Activated T-cell treated with anti-CD3 and anti-CD28 coated beads, Interleukin-2, amount 50 U/mL, for 24 hours (primary cell): ENCODE data around the gene FBXO15.

Experiments
- DNase-seq: peaks from one replicate; pipeline ENCODE4 v3.0.0-alpha.2; 2020
- H3K27ac Mint-ChIP-seq: 2 replicates; pipeline ENCODE4 v1.8.0; 2020; ENCODE audit warnings: mild to moderate bottlenecking, mixed read lengths
- H3K27me3 Mint-ChIP-seq: 2 replicates; pipeline ENCODE4 v1.8.0; 2020; ENCODE audit warnings: mixed read lengths
- H3K36me3 Mint-ChIP-seq: 2 replicates; pipeline ENCODE4 v1.8.0; 2020; ENCODE audit warnings: low read depth, mixed read lengths
- H3K4me1 Mint-ChIP-seq: 2 replicates; pipeline ENCODE4 v1.8.0; 2020; ENCODE audit warnings: low read depth, mixed read lengths
- H3K4me3 Mint-ChIP-seq: 2 replicates; pipeline ENCODE4 v1.8.0; 2020; ENCODE audit warnings: mild to moderate bottlenecking, moderate library complexity, mixed read lengths
- H3K9me3 Mint-ChIP-seq: 2 replicates; pipeline ENCODE4 v1.8.0; 2020; ENCODE audit warnings: mixed read lengths

Gene FBXO15, protein sequence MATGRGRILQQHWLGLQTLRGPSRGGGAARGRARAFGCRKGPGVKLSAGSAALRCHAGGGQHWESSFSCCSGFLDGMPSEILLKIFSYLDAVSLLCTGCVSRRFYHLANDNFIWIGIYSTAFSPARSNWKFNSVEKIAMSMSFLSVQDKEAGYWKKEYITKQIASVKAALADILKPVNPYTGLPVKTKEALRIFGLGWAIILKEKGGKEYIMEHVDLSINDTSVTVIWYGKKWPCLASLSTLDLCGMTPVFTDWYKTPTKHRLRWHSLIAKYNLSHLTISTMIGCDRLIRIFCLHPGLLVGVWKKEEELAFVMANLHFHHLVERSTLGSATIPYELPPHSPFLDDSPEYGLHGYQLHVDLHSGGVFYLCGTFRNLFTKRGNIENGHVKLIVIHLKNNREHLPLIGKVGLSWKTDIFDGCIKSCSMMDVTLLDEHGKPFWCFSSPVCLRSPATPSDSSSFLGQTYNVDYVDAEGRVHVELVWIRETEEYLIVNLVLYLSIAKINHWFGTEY

DNA sequence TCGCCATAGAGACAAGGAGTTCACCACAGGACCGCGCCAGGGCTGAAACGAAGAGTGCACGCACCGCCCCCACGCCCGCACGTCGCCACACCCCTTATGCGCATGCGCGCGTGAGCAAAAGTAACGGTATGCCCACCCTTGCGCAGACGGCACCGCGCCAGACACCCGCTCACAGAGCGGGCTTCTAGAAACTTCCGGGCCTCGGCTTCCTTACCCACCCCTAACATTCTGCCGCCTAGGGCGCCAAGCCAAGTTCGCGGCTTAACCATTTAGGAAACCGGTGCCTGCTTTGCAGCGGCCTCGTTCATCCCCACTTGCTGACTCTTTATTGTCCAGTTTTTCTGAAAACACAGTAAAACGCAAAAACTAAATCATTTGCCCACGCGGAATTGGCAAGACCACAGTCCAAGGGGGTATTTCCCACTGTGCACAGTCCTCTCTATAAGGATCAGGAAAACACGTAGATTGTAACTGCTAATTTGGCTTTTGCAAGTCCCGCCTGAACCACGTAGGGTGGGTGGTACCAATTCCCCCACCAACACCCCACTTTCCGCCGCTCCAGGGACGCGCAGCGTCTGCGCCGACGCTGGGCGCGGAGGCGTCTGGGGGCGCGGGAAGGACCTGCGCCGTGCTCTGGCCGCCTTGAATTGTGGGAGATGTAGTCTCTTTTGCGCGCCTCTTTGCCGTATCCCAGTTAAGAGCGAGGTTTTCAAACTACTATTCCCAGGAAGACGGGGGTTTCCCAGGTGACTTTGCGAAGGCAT is at the start of gene FBXO15, which contains the start of gene TIMM21:
Gene FBXO15 (minus strand): TSS at position 56 of the 764 bp plus-strand sequence. CDS start 49 bp downstream, at position 7.
Gene TIMM21 (plus strand): TSS at position 745 of the 764 bp plus-strand sequence. CDS start 286 bp downstream, outside the sequence.
- Mint-ChIP-seq H3K27ac (peak within 1 kb of the TSS; percentile 100), H3K27me3 (no peaks in the 10 kb centered on the region), H3K36me3 (peaks cover 54% of the 10 kb centered on the region), H3K4me1 (peaks cover 55% of the 10 kb centered on the region), H3K9me3 (no peaks in the 10 kb centered on the region), H3K4me3 (peak within 1 kb of the TSS; percentile 99)
- peak; percentile 95 for DNase-seq

DNA sequence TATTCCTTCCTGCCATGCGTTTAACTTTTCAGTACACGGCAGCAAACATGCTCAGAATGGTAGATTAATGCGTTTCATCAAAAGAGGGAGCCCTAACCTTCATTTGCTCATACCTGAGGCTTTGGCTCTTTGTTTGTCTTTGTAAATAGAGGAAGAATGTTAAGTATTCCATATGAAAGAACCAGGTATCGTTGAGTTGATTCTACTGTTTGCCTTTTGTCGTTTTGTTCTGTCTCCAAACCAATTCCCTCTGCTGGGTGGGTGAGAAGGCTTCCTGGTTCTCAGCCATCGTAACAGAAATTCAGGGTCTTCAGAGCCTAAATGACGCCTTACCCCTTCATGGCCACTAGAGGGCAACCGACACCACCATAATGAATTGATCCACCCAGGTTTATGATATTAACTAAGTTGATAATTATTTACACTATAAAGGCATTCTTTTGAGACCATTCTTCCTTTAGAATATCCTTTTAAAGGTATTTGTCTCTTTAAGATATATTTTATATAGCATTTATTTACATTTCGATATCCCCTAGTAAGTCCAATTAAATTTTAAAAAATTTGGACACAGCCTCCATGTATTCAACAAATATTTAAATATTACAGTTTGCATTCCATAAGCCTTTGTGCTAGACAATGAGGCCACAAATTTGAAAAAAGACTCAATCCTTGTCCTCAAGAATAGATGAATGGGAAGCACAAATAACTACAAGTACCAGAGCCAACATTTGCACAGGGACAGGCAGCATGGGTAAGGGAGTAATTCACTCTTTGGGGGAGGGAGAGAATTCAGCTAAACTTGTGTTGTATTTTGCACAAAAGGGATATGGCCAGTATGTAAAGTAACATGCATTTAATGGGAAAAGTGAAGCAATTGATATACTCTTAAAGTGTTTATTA is 48.8 kb upstream of the FBXO15 start:
- H3K27me3 Mint-ChIP-seq: peaks cover 15% of the 10 kb centered on the region
- DNase-seq: peak; percentile 42
- H3K4me1 Mint-ChIP-seq: peaks cover 6% of the 10 kb centered on the region
- H3K4me3 Mint-ChIP-seq: peak overlapping the region; percentile 66
- peak overlapping the region; percentile 78 for H3K27ac Mint-ChIP-seq
- H3K36me3 Mint-ChIP-seq: no peaks in the 10 kb centered on the region
- no peaks in the 10 kb centered on the region for H3K9me3 Mint-ChIP-seq

DNA sequence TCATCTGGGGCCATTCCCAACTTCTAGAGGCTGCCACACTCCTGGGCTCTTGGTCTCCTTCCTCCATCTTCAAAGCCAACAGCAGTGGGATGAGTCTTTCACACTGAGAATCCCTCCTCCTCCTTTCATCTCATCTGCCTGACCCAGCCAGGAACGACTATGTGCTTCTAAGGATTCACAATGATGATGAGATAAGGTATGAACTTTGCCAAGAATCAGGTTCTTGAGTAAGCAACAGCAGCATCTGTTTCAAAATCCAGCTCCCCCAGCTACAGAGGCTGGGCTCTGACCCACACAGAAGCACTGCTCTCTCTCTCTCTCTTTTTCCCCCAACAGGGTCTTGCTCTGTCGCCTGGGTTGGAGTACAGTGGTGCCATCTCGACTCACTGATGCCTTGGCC is 47.1 kb upstream of the FBXO15 start:
- H3K27ac Mint-ChIP-seq: no peak overlapping the region
- no peak for DNase-seq
- H3K4me1 Mint-ChIP-seq: peaks cover 6% of the 10 kb centered on the region
- no peak overlapping the region for H3K4me3 Mint-ChIP-seq
- no peaks in the 10 kb centered on the region for H3K9me3 Mint-ChIP-seq
- H3K27me3 Mint-ChIP-seq: peaks cover 18% of the 10 kb centered on the region
- no peaks in the 10 kb centered on the region for H3K36me3 Mint-ChIP-seq

DNA sequence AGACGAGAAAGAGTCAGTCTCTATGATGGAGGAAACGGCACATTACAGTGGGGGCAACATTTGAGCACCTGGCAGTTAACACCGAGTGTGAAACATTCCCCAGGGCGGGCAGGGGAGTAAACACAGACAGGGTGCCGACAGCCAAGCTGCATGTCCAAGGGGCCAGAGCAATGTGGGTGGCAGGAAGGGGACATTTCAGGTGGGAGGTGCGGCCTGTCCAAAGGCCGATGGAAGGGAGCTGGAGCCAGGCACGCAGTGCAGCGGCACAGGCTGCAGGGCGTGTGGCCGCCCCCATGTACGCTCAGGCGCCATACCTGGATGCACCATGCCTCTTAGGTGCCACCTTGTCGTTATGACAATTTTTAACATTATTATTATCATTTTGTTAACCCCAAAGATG is 43.9 kb upstream of the FBXO15 start:
- Mint-ChIP-seq H3K36me3 (no peaks in the 10 kb centered on the region), H3K27me3 (peaks cover 24% of the 10 kb centered on the region), H3K4me3 (no peak overlapping the region), H3K27ac (no peak overlapping the region), H3K4me1 (peaks cover 6% of the 10 kb centered on the region), H3K9me3 (no peaks in the 10 kb centered on the region)
- DNase-seq: no peak

DNA sequence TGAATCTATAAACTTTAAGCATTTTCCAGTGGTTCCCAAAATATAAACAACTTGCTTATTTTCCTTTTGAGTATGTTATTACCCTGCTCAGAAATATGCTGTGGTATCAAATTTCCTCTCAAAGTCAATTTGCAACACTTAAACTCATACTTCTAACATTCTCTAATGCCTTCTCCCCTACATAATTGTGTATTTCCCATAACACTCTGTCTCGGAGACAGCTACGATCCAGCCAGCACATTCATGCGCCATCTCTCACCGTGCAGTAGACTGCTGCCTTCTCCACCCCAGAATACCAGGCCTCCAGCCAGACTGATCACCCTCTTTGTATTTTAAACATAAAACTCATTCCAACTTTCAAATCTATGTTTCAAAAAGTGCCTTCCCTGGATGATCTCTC is 42.5 kb upstream of the FBXO15 start:
- Mint-ChIP-seq H3K27me3 (peaks cover 25% of the 10 kb centered on the region), H3K4me1 (no peaks in the 10 kb centered on the region), H3K9me3 (no peaks in the 10 kb centered on the region), H3K4me3 (no peak overlapping the region), H3K36me3 (no peaks in the 10 kb centered on the region), H3K27ac (no peak overlapping the region)
- DNase-seq: no peak

DNA sequence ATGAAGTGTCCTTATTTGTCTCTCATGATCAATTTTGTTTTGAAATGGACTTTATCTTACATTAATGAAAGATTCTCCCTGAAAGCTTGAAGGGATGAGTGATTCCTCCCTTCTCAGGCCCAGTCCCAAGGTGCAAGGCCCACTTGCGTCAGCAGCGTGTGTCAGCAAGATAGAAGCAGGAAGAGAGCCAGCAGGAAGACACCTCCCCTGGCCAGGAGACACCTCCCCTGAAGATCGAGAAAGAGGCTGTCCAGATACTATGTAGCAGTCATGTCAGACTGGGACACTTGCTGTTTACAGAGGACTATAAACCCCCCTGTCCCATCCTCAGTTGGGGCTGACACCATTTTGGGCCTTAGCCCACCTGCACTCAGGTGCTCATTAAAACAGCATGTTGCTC is 39.0 kb upstream of the FBXO15 start:
- Mint-ChIP-seq H3K27ac (no peak overlapping the region), H3K27me3 (peaks cover 24% of the 10 kb centered on the region), H3K4me3 (no peak overlapping the region), H3K4me1 (no peaks in the 10 kb centered on the region), H3K36me3 (no peaks in the 10 kb centered on the region), H3K9me3 (no peaks in the 10 kb centered on the region)
- no peak for DNase-seq

DNA sequence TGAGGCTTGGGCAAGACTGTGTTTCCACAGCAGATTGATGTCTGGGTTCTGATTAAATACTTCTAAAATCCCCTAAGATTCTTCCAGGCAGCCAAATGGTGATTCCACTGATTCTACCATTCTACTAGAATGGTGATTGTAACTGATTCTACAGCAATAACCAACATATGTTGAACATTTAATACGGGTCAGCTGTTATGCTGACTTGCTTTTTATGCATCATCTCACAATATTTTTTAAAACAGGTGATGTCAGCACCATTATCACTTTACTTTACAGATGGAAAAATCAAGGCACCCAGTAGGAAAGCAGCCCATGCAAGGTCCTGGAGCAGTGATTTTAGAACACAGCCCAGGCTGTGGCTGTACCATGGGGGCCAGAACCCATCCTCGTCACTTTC is 38.2 kb upstream of the FBXO15 start:
- H3K36me3 Mint-ChIP-seq: no peaks in the 10 kb centered on the region
- H3K27me3 Mint-ChIP-seq: peaks cover 20% of the 10 kb centered on the region
- H3K9me3 Mint-ChIP-seq: no peaks in the 10 kb centered on the region
- no peak overlapping the region for H3K4me3 Mint-ChIP-seq
- H3K27ac Mint-ChIP-seq: no peak overlapping the region
- DNase-seq: no peak
- no peaks in the 10 kb centered on the region for H3K4me1 Mint-ChIP-seq

DNA sequence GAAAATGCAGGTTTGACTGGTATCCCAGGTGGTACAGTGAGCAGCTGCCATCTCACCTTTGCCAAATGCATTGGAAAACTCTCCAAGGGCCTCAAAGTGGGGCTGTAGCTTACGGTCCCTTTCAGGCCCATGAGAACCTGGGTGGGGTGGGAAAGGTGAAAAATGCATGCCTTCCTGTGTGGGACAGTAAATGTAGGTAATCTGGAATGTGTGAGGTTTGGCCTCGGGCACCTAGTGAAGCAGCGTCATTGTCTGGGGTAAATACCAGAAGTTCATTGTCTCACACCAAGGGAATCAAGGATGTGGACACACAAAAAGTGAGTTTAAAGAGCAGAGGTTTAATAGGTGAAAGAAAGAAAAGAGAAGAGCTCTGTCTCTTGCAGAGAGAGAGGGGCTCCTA is 37.2 kb upstream of the FBXO15 start:
- peaks cover 20% of the 10 kb centered on the region for H3K27me3 Mint-ChIP-seq
- DNase-seq: no peak
- H3K4me1 Mint-ChIP-seq: no peaks in the 10 kb centered on the region
- H3K9me3 Mint-ChIP-seq: no peaks in the 10 kb centered on the region
- no peaks in the 10 kb centered on the region for H3K36me3 Mint-ChIP-seq
- H3K27ac Mint-ChIP-seq: no peak overlapping the region
- no peak overlapping the region for H3K4me3 Mint-ChIP-seq

DNA sequence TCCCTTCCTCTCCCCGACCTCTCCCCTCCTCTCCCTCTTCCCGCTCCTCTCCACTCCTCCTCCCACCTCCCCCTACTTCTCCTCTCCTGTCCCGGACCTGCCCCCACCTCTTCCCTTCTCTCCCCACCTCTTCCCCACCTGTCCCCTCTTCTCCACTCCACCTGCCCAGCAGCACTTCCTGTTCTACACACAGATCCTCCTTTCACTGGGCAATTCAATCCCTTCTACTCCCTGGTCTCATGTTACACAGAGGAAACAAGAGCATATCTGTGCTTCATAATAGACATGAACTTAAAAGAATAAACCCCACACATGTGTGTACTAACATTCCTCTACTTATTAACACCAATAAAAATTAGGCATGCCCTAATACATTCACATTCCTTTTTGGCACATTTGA is 35.5 kb upstream of the FBXO15 start:
- no peaks in the 10 kb centered on the region for H3K36me3 Mint-ChIP-seq
- no peak for DNase-seq
- H3K9me3 Mint-ChIP-seq: no peaks in the 10 kb centered on the region
- no peak overlapping the region for H3K4me3 Mint-ChIP-seq
- H3K4me1 Mint-ChIP-seq: no peaks in the 10 kb centered on the region
- no peak overlapping the region for H3K27ac Mint-ChIP-seq
- peaks cover 15% of the 10 kb centered on the region for H3K27me3 Mint-ChIP-seq

DNA sequence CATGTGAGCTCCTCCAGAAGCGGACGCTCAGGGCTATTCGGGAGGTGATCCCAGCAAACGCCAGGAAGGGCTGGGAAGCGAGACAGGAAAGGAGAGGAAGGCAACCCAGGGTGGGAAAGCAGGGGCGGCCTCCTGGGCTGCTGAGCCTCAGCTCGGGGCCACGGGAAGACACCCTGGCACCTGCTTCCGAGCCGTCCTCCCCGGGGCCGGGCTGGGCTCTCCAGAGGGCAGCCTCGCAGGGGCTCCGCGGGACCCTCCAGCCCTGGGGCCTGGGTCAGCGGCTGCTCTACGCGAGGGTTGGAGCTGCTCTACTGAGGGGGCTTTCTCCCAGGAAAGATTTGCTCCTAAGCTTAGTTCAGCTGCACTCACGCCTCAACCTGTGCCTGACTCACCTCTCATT is 34.7 kb upstream of the FBXO15 start:
- H3K27me3 Mint-ChIP-seq: peaks cover 16% of the 10 kb centered on the region
- DNase-seq: no peak

DNA sequence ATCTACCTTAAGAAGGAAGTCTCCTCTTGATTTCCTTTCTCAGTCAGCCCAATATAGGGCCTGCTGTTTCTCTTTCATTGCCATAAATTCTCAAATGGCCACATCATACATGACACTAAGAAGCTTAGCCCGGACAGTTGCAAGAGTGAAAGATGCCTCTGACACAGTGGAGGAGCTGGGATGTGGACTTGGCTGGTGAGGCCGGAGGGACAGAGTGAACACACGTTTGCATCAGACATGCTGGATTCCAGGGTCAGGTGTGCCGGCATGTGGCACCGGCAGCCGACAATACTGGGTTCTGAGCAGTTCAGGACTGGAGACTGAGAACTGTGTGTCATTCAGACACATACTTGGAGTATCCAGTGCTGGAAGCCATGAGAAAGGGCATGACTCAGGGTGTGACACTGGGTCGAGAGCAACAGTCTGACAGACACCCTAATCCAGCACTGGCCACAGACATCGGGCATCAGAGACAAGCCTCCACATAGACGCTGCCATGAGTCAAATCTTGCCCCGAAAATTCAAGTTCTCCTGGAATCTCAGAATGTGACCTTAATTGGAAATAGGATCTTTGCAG is 32.1 kb upstream of the FBXO15 start:
- H3K27me3 Mint-ChIP-seq: peaks cover 21% of the 10 kb centered on the region
- no peaks in the 10 kb centered on the region for H3K9me3 Mint-ChIP-seq
- DNase-seq: no peak
- H3K27ac Mint-ChIP-seq: no peak overlapping the region
- H3K36me3 Mint-ChIP-seq: no peaks in the 10 kb centered on the region
- H3K4me3 Mint-ChIP-seq: no peak overlapping the region
- no peaks in the 10 kb centered on the region for H3K4me1 Mint-ChIP-seq

More for the DNA sequence above, 34.7 kb upstream of the FBXO15 start:
- Mint-ChIP-seq H3K4me3 (no peak overlapping the region), H3K27ac (no peak overlapping the region), H3K4me1 (no peaks in the 10 kb centered on the region), H3K9me3 (no peaks in the 10 kb centered on the region), H3K36me3 (no peaks in the 10 kb centered on the region)

DNA sequence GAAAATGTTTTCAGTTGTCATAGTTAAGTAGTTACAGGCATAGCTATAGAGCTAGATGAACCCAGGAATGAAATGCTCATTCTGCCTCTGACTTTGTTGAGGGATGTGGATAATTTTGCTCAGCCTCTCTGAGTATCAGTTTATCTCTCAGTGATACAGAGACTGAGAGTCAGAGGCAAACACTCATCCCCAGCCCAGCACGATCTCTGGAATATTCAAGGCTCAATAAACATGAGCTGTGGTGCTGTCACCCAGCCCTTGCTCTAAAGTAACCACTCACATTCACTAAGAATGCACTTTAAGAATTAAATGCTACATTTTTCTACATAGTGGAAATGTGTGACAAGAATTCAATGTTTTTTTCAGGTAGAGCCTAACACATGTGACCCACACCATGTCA is 31.2 kb upstream of the FBXO15 start:
- Mint-ChIP-seq H3K27ac (no peak overlapping the region), H3K4me1 (no peaks in the 10 kb centered on the region), H3K4me3 (no peak overlapping the region), H3K9me3 (no peaks in the 10 kb centered on the region), H3K36me3 (no peaks in the 10 kb centered on the region), H3K27me3 (peaks cover 21% of the 10 kb centered on the region)
- DNase-seq: no peak

DNA sequence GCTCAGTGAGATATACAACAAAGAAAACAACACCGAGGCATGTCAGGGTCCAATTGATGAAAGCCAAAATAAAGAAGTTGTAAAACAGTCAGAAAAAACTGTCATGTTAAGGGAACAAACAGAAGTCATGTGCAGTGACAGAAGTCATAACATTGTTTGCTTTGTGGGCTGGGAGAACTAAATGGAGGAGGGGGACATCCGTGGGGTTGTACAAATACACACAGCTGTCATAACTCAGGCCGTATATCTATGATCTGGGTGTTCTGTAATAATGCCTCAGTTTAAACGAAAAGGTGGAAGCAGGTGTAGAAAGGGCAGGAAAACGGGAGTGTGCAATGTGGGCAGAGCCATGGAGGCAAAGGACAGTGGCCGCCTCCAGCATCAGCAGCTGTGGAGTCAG is 28.0 kb upstream of the FBXO15 start:
- Mint-ChIP-seq H3K4me3 (no peak overlapping the region), H3K36me3 (no peaks in the 10 kb centered on the region), H3K27me3 (peaks cover 28% of the 10 kb centered on the region), H3K4me1 (peaks cover 5% of the 10 kb centered on the region), H3K9me3 (no peaks in the 10 kb centered on the region), H3K27ac (no peak overlapping the region)
- no peak for DNase-seq

DNA sequence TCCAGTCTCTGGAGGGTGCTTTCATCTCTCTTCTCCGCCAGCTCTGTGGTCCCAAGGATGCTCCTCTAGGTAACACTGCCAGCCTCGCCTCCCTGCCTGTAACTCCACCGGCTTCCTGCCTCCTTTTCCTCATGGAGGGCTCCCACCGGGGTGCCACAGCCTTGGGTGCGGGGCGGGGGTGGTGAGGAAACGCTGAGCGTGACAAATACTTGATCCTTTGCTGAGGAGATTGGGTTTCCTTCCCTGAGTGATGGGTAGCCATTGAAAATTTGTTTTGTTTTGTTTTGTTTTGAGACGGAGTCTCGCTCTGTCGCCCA is 25.8 kb upstream of the FBXO15 start:
- peaks cover 28% of the 10 kb centered on the region for H3K27me3 Mint-ChIP-seq
- peaks cover 5% of the 10 kb centered on the region for H3K4me1 Mint-ChIP-seq
- H3K27ac Mint-ChIP-seq: no peak overlapping the region
- H3K36me3 Mint-ChIP-seq: no peaks in the 10 kb centered on the region
- no peak overlapping the region for H3K4me3 Mint-ChIP-seq
- H3K9me3 Mint-ChIP-seq: no peaks in the 10 kb centered on the region
- no peak for DNase-seq
